Measurements from ENCODE around the gene EYS.

EYS gene

GRCh38 chr6:64983089-64983488 lies 723.9 kb downstream of the EYS start:
- H3K4me3 ChIP-seq (ENCODE audit: control insufficient read depth, low read depth, low read length): no peak overlapping the region
- no peak for TF ChIP-seq CTCF (conservative IDR thresholded peaks at IDR 0.05; ENCODE audit: control insufficient read depth, insufficient read depth, low read depth, low read length)
- no peak for DNase-seq (ENCODE audit: low read depth)

GRCh38 chr6:64973142-64973541 lies 733.9 kb downstream of the EYS start:
- no peak for DNase-seq (ENCODE audit: low read depth)
- no peak for TF ChIP-seq CTCF (conservative IDR thresholded peaks at IDR 0.05; ENCODE audit: control insufficient read depth, insufficient read depth, low read depth, low read length)
- H3K4me3 ChIP-seq (ENCODE audit: control insufficient read depth, low read depth, low read length): no peak overlapping the region

GRCh38 chr6:64969139-64969538 lies 737.9 kb downstream of the EYS start:
- H3K4me3 ChIP-seq (ENCODE audit: control insufficient read depth, low read depth, low read length): no peak overlapping the region
- DNase-seq (ENCODE audit: low read depth): no peak
- TF ChIP-seq CTCF (conservative IDR thresholded peaks at IDR 0.05; ENCODE audit: control insufficient read depth, insufficient read depth, low read depth, low read length): no peak

GRCh38 chr6:64955435-64955848 lies 751.6 kb downstream of the EYS start:
- no peak for DNase-seq (ENCODE audit: low read depth)
- H3K4me3 ChIP-seq (ENCODE audit: control insufficient read depth, low read depth, low read length): no peak overlapping the region
- no peak for TF ChIP-seq CTCF (conservative IDR thresholded peaks at IDR 0.05; ENCODE audit: control insufficient read depth, insufficient read depth, low read depth, low read length)

GRCh38 chr6:64949257-64949656 lies 757.8 kb downstream of the EYS start:
- TF ChIP-seq CTCF (conservative IDR thresholded peaks at IDR 0.05; ENCODE audit: control insufficient read depth, insufficient read depth, low read depth, low read length): no peak
- H3K4me3 ChIP-seq (ENCODE audit: control insufficient read depth, low read depth, low read length): no peak overlapping the region
- no peak for DNase-seq (ENCODE audit: low read depth)

GRCh38 chr6:64948261-64948660 lies 758.8 kb downstream of the EYS start:
- TF ChIP-seq CTCF (conservative IDR thresholded peaks at IDR 0.05; ENCODE audit: control insufficient read depth, insufficient read depth, low read depth, low read length): no peak
- DNase-seq (ENCODE audit: low read depth): no peak
- no peak overlapping the region for H3K4me3 ChIP-seq (ENCODE audit: control insufficient read depth, low read depth, low read length)

- no peak for TF ChIP-seq CTCF (conservative IDR thresholded peaks at IDR 0.05; ENCODE audit: control insufficient read depth, insufficient read depth, low read depth, low read length)
- H3K4me3 ChIP-seq (ENCODE audit: control insufficient read depth, low read depth, low read length): no peak overlapping the region
- no peak for DNase-seq (ENCODE audit: low read depth)
These were observed 761.6 kb downstream of the EYS start for GRCh38 chr6:64945450-64945849.

Data from fibroblast of mammary gland (primary cell).